ENCODE results near the gene ABLIM3. TPM values are rescaled to one million over a fixed set of nuclear protein-coding genes. Genes with fewer than 3 reads are reported as not detected.

The ABLIM3 gene
- total and polyA plus RNA-seq, 9 donors = 1.7 to 26.4 (median 6.2) TPM

DNA sequence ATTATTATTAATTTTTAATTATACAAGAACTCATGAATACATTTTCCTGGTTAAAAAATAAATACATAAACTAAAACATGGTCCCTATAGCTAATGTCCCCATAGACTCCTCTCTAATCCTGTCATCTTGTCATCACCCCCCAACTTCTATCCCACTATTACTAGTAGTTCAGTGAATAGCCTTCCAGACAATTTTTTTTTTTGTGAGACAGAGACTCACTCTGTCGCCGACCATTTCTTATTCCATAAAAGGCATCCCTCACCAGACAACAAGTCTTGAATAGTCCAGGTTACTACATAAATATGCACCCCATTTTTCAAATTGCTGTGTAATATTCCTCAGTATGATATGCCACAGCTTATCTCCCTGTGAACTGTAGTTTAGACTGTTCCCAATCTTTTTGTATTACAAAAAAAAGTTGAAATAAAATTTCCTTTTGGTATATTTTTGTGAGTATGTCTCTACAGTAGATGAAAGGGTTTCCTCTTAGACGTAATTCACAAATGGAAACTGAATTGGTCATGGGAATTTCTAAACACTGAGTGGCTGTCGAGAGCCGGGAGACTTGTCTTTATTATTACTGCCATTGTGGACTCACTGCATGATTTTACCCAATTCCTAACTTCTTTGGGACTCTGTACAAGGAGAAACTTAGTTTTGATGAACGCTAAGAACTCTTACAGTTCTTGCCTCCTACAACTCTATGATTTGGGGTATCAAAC is 6.4 kb upstream of the ABLIM3 start:
- TF ChIP-seq POLR2A (IDR thresholded peaks at IDR 0.05) (no peak), EP300 (IDR thresholded peaks at IDR 0.05) (no peak)
- TF ChIP-seq, protein P1, sequence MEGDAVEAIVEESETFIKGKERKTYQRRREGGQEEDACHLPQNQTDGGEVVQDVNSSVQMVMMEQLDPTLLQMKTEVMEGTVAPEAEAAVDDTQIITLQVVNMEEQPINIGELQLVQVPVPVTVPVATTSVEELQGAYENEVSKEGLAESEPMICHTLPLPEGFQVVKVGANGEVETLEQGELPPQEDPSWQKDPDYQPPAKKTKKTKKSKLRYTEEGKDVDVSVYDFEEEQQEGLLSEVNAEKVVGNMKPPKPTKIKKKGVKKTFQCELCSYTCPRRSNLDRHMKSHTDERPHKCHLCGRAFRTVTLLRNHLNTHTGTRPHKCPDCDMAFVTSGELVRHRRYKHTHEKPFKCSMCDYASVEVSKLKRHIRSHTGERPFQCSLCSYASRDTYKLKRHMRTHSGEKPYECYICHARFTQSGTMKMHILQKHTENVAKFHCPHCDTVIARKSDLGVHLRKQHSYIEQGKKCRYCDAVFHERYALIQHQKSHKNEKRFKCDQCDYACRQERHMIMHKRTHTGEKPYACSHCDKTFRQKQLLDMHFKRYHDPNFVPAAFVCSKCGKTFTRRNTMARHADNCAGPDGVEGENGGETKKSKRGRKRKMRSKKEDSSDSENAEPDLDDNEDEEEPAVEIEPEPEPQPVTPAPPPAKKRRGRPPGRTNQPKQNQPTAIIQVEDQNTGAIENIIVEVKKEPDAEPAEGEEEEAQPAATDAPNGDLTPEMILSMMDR (IDR thresholded peaks at IDR 0.05) = no peak
- intact Hi-C loops (cut with DNase I) = no loop called here

DNA sequence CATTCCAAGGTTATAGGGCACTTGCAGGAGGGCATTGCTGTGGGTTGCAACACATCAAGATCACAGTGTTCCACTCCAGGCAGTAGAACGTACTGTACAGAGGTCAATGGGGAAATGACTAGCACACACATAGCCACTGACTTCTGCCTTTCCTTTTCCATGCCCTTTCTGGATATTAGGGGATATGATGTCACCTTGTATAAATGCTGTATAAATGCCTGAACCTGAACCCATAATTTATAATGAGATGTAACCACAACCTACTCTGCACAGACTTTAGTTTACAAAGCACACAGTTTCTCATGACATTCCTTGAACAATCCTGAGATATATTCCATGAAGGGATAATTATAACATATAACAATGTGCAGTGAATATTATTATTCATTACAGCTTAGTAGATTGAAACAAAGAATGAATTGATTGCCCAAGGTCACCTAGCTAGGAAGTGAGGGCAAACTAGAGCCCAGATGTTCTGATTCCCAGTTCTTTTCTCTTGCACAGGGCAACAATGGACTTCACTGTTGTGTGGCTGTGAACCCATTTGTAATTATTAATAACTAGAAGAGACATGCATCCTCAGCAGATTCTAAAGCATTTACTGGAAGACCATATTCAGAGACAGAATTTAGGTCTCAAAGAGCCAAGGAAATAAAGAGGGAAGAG is 5.6 kb upstream of the ABLIM3 start:
- Histone ChIP-seq H3K27ac (no peak overlapping the region), H3K4me1 (ENCODE audit: insufficient read depth) (no peaks in the 10 kb centered on the region), H3K4me3 (no peak overlapping the region), H3K36me3 (no peaks in the 10 kb centered on the region), H3K9me3 (no peaks in the 10 kb centered on the region), H3K27me3 (no peaks in the 10 kb centered on the region)
- no peak for DNase-seq
- intact Hi-C loops (cut with DNase I) = no loop called here
- WGBS, 3 donors = 67 to 80% (median 77%) methylated on average over 1 of the region's 1 CpG
- TF ChIP-seq, protein P1 (IDR thresholded peaks at IDR 0.05) = no peak
- TF ChIP-seq EP300 (IDR thresholded peaks at IDR 0.05) = no peak
- TF ChIP-seq POLR2A (IDR thresholded peaks at IDR 0.05) = no peak

More for the DNA sequence above, 6.4 kb upstream of the ABLIM3 start:
- 69 to 73% (median 73%) methylated on average over 6 of the region's 6 CpGs for WGBS, 3 donors
- Histone ChIP-seq H3K27ac (no peak overlapping the region), H3K36me3 (no peaks in the 10 kb centered on the region), H3K4me1 (ENCODE audit: insufficient read depth) (no peaks in the 10 kb centered on the region), H3K4me3 (no peak overlapping the region), H3K9me3 (no peaks in the 10 kb centered on the region), H3K27me3 (no peaks in the 10 kb centered on the region)
- DNase-seq = no peak

DNA sequence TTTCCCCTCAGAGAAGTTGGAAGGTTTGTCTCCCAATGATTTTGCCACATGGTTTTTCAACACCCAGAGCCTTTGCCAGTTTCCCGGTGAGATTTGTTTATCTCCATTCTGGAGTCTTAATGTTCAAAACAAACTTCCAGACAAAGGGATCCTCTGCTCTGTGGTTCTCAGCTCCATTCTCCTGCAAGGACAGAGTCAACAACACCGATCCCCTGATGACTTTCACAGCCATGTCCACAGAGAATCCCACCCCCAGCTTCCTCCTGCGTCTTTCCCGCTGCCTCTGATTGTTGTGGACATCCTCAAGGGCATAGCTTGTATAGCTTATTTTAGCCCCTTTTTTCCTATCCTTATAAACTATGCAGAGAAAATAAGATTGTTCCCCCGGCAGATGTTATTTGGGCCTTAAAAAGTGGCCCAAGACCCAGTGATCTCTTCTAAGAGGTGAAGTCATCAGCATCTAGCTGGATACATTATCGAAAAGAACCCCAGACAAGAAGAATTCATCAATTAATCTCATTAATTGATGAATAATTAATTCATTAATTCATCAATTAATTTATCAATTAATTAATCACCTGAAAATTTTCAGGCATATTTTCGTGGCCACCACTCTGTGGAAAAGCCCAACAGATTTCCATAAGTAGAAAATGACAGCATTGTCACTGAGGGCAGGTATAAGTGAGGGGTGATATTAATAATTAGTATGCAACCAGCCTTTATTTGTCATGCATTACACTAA is 2.9 kb upstream of the ABLIM3 start:
- intact Hi-C loops (cut with DNase I) = no loop called here
- Histone ChIP-seq H3K27ac (no peak overlapping the region), H3K4me3 (no peak overlapping the region), H3K36me3 (no peaks in the 10 kb centered on the region), H3K27me3 (no peaks in the 10 kb centered on the region), H3K4me1 (ENCODE audit: insufficient read depth) (no peaks in the 10 kb centered on the region), H3K9me3 (no peaks in the 10 kb centered on the region)
- WGBS, 3 donors = 66 to 81% (median 72%) methylated on average over 7 of the region's 7 CpGs
- DNase-seq = no peak
- TF ChIP-seq, protein P1 (IDR thresholded peaks at IDR 0.05) = no peak
- no peak for TF ChIP-seq POLR2A (IDR thresholded peaks at IDR 0.05)
- no peak for TF ChIP-seq EP300 (IDR thresholded peaks at IDR 0.05)

DNA sequence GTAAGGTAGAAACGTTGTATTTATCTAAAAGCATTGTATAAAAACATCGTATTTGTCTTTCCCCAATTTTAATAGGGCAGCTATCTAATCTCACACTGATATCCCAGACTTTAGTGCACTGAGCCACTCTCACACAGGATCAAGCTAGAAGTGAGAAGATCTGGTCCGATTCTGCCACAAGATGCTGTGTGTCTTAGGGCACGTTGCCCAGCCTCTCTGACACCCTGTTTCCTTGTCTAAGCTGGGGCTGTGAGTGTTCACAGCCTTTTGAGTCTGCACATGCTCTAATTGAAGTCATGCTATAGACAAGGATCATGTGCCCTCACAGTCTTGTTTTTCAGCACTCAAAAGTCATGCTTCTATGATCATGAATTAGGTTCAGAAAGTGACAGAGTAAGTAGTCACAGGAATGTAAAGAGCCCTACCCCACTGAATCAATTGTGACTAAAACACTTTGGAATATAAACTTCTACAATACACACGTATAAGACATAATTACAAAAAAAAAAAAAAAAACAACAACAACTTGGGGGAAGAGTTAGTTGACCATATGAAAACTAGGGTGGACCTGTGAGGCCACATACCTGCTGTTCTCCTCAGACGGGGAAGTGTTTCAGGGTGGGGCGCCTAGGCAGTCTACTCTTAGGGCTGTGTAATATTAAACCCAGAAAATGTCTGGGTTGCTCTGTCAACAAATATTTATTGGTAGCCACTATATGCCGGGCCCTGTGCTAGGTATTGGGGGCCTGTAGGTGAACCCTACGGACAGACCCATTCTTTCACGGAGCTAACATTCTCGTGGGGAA is 893 bp upstream of the ABLIM3 start:
- intact Hi-C loops (cut with DNase I) = loop anchor here in 1 of 4 donors (5.0 kb wide), 1 partner anchor 87 kb away; no protein-coding TSS in a partner anchor
- no peaks in the 10 kb centered on the region for H3K27me3 ChIP-seq
- no peak overlapping the region for H3K4me3 ChIP-seq
- 82 to 87% (median 82%) methylated on average over 11 of the region's 11 CpGs for WGBS, 3 donors
- H3K9me3 ChIP-seq = no peaks in the 10 kb centered on the region
- no peaks in the 10 kb centered on the region for H3K4me1 ChIP-seq (ENCODE audit: insufficient read depth)
- no peak for DNase-seq
- H3K36me3 ChIP-seq = no peaks in the 10 kb centered on the region
- no peak overlapping the region for H3K27ac ChIP-seq
- TF ChIP-seq EP300 (IDR thresholded peaks at IDR 0.05) (no peak), POLR2A (IDR thresholded peaks at IDR 0.05) (no peak)
- TF ChIP-seq, protein P1 (IDR thresholded peaks at IDR 0.05) = no peak
